ENCODE data around the gene OR8G5. TPM values are rescaled to one million over a fixed set of nuclear protein-coding genes. Genes with fewer than 3 reads are reported as not detected.

OR8G5 gene, protein sequence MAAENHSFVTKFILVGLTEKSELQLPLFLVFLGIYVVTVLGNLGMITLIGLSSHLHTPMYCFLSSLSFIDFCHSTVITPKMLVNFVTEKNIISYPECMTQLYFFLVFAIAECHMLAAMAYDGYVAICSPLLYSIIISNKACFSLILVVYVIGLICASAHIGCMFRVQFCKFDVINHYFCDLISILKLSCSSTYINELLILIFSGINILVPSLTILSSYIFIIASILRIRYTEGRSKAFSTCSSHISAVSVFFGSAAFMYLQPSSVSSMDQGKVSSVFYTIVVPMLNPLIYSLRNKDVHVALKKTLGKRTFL
- total RNA-seq, result not detected
- not detected for polyA plus RNA-seq (2013, experiment 1 of 2)
- not detected for polyA plus RNA-seq (2013, experiment 2 of 2)
- 0 to 0.13 (median 0) reads per million in 172 experiments for total RNA-seq

DNA sequence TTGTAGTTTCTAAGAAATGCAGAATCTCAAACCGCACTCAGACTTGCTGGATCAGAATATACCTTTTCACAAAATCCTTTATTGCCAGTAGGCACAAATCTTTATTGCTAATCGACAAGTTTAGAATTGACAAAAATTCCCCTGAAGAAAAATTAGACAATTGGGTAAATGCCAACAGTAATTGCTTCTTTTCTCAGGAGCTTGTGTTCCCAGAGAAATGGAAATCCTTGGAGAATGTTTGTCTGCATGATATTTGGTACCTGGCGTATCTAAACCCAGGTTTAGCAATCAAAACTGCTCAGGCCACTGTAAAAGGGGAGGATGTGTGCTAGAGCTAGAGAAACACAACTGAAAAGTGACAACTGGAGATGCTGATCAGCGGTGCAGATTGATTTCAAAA lies at the start of gene OR8G5:
Gene OR8G5, plus strand, starts transcription at position 301 of the 400 bp plus-strand sequence. CDS start 8,556 bp downstream, outside the sequence.
- no peak within 1 kb of the TSS for H3K27ac Mint-ChIP-seq
- ChIA-PET POLR2A (no interaction called here), CTCF (no interaction called here)

DNA sequence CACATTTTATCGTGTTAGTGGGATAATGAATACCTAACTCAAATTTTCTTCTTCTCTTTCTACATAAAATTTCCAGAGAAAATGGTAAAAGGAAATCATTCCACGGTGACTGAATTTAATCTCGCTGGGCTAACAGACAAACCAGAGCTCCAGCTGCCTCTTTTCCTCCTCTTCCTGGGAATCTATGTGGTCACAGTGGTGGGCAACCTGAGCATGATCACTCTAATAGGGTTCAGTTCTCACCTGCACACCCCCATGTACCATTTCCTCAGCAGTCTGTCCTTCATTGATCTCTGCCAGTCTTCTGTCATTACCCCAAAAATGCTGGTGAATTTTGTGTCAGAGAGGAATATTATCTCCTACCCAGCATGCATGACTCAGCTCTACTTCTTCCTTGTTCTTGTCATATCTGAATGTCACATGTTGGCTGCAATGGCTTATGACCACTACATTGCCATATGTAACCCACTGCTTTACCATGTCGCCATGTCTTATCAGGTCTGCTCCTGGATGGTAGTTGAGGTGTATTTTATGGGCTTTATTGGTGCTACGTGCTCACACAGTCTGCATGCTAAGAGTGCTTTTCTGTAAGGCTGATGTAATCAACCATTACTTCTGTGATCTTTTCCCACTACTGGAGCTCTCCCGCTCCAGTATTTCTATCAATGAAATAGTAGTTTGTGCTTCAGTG lies 48.9 kb upstream of the OR8G5 start:
- H3K9me3 ChIP-seq (ENCODE audit: control insufficient read depth in 1 of 2, insufficient read depth in 1 of 2, low read length in 2 of 2), result no peaks in the 10 kb centered on the region
- H3K4me1 ChIP-seq (ENCODE audit: insufficient read depth, low read length), result no peaks in the 10 kb centered on the region
- intact Hi-C loops (cut with DNase I, micrococcal nuclease), result no loop called here
- H3K9me3 Mint-ChIP-seq, result no peaks in the 10 kb centered on the region
- no peak for ATAC-seq (ENCODE audit: poor library complexity)
- H3K27me3 ChIP-seq (ENCODE audit: control insufficient read depth in 1 of 2, insufficient read depth in 2 of 2, low read length in 2 of 2), result peaks cover 0 to 2% of the 10 kb centered on the region in 2 experiments
- no peak overlapping the region for H3K4me3 ChIP-seq (ENCODE audit: low read length)
- H3K27ac Mint-ChIP-seq, result no peak overlapping the region
- POLR2A ChIA-PET, result no interaction called here
- H3K36me3 ChIP-seq (ENCODE audit: insufficient read depth, low read length), result no peaks in the 10 kb centered on the region
- H3K27ac ChIP-seq (ENCODE audit: low read depth in 1 of 2, low read length in 2 of 2), result no peak overlapping the region
- no peaks in the 10 kb centered on the region for H3K4me1 Mint-ChIP-seq (ENCODE audit: low read depth)
- CTCF ChIA-PET, result no interaction called here
- H3K36me3 Mint-ChIP-seq (ENCODE audit: low read depth), result no peaks in the 10 kb centered on the region
- no peak for DNase-seq
- H3K4me3 Mint-ChIP-seq, result no peak overlapping the region
- TF ChIP-seq, protein P1, sequence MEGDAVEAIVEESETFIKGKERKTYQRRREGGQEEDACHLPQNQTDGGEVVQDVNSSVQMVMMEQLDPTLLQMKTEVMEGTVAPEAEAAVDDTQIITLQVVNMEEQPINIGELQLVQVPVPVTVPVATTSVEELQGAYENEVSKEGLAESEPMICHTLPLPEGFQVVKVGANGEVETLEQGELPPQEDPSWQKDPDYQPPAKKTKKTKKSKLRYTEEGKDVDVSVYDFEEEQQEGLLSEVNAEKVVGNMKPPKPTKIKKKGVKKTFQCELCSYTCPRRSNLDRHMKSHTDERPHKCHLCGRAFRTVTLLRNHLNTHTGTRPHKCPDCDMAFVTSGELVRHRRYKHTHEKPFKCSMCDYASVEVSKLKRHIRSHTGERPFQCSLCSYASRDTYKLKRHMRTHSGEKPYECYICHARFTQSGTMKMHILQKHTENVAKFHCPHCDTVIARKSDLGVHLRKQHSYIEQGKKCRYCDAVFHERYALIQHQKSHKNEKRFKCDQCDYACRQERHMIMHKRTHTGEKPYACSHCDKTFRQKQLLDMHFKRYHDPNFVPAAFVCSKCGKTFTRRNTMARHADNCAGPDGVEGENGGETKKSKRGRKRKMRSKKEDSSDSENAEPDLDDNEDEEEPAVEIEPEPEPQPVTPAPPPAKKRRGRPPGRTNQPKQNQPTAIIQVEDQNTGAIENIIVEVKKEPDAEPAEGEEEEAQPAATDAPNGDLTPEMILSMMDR (IDR thresholded peaks at IDR 0.05), result no peak
- no peaks in the 10 kb centered on the region for H3K27me3 Mint-ChIP-seq

More for the DNA sequence above, at the start of gene OR8G5:
- ATAC-seq (ENCODE audit: poor library complexity), result no peak
- no peak within 1 kb of the TSS for H3K4me3 ChIP-seq (ENCODE audit: low read length)
- H3K27me3 ChIP-seq (ENCODE audit: control insufficient read depth in 1 of 2, insufficient read depth in 2 of 2, low read length in 2 of 2), result no peaks in the 10 kb centered on the region
- H3K36me3 ChIP-seq (ENCODE audit: insufficient read depth, low read length), result no peaks in the 10 kb centered on the region
- H3K4me1 Mint-ChIP-seq (ENCODE audit: low read depth), result no peaks in the 10 kb centered on the region
- H3K9me3 Mint-ChIP-seq, result no peaks in the 10 kb centered on the region
- H3K4me3 Mint-ChIP-seq, result no peak within 1 kb of the TSS
- TF ChIP-seq, protein P1 (IDR thresholded peaks at IDR 0.05), result no peak
- H3K9me3 ChIP-seq (ENCODE audit: control insufficient read depth in 1 of 2, insufficient read depth in 1 of 2, low read length in 2 of 2), result no peaks in the 10 kb centered on the region
- intact Hi-C loops (cut with DNase I, micrococcal nuclease), result no loop called here
- H3K27ac ChIP-seq (ENCODE audit: low read depth in 1 of 2, low read length in 2 of 2), result no peak within 1 kb of the TSS
- peaks cover 27% of the 10 kb centered on the region for H3K27me3 Mint-ChIP-seq
- H3K36me3 Mint-ChIP-seq (ENCODE audit: low read depth), result no peaks in the 10 kb centered on the region
- no peaks in the 10 kb centered on the region for H3K4me1 ChIP-seq (ENCODE audit: insufficient read depth, low read length)
- no peak for DNase-seq

DNA sequence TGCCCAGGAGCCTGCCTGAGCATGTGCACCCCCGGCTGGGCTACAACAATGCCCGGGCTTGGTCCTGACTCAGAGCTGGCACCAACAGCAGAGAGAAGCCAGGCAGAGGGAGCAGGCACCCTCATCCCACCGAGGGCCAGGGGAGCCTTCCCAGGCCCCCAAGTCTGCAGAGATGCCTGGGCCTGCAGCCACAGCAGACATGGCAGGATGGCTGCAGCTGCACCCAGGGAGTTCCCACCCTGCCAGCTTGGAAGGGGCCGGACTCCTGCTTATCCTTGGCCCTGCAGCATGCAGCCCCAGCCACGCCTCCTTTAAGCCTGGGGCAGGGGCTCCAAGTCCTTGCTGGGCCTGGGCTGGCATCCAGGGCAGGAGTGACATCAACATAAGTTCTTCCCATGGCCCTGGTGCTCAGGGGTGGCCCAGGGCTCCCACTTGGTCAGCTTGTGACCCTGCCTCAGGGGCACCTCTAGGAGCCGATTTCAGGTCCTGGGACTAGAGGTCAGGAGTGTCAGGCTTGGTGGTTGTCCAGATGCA lies 46.3 kb upstream of the OR8G5 start:
- ATAC-seq (ENCODE audit: poor library complexity), result no peak
- H3K4me1 ChIP-seq (ENCODE audit: insufficient read depth, low read length), result no peaks in the 10 kb centered on the region

More for the DNA sequence above, 46.3 kb upstream of the OR8G5 start:
- Mint-ChIP-seq H3K4me1 (ENCODE audit: low read depth) (no peaks in the 10 kb centered on the region), H3K27ac (no peak overlapping the region), H3K27me3 (no peaks in the 10 kb centered on the region), H3K4me3 (no peak overlapping the region), H3K36me3 (ENCODE audit: low read depth) (no peaks in the 10 kb centered on the region), H3K9me3 (no peaks in the 10 kb centered on the region)
- H3K27ac ChIP-seq (ENCODE audit: low read depth in 1 of 2, low read length in 2 of 2), result no peak overlapping the region
- H3K9me3 ChIP-seq (ENCODE audit: control insufficient read depth in 1 of 2, insufficient read depth in 1 of 2, low read length in 2 of 2), result no peaks in the 10 kb centered on the region
- peaks cover 0 to 2% of the 10 kb centered on the region in 2 experiments for H3K27me3 ChIP-seq (ENCODE audit: control insufficient read depth in 1 of 2, insufficient read depth in 2 of 2, low read length in 2 of 2)
- TF ChIP-seq, protein P1 (IDR thresholded peaks at IDR 0.05), result no peak
- intact Hi-C loops (cut with DNase I, micrococcal nuclease), result loop anchor here in 1 of 2 experiments (1.0 kb wide), 1 partner anchor 15 kb away; no protein-coding TSS in a partner anchor
- POLR2A ChIA-PET, result no interaction called here
- DNase-seq, result no peak
- CTCF ChIA-PET, result interaction anchor here (0.6 kb wide), 1 partner anchor 326 kb away, joined by 3 read pairs; no protein-coding TSS in a partner anchor
- H3K4me3 ChIP-seq (ENCODE audit: low read length), result no peak overlapping the region
- no peaks in the 10 kb centered on the region for H3K36me3 ChIP-seq (ENCODE audit: insufficient read depth, low read length)
